Loucy (cell line): ENCODE results near the gene SLC5A1.

Source experiments
- EZH2phosphoT487 ChIP-seq: fragments of 200-600 bp; IDR thresholded peaks from 2 replicates; pipeline ENCODE4 v1.6.1; 2018; ENCODE audit warnings: antibody characterized with exemption, mild to moderate bottlenecking, moderate library complexity, borderline replicate concordance
- TF ChIP-seq, protein P1 (sequence below): fragments of 200-600 bp; sonication (generic); conservative IDR thresholded peaks from 2 replicates; pipeline ENCODE4 v1.5.1; 2014; ENCODE audit warnings: mild to moderate bottlenecking, antibody characterized with exemption, low read length

DNA sequence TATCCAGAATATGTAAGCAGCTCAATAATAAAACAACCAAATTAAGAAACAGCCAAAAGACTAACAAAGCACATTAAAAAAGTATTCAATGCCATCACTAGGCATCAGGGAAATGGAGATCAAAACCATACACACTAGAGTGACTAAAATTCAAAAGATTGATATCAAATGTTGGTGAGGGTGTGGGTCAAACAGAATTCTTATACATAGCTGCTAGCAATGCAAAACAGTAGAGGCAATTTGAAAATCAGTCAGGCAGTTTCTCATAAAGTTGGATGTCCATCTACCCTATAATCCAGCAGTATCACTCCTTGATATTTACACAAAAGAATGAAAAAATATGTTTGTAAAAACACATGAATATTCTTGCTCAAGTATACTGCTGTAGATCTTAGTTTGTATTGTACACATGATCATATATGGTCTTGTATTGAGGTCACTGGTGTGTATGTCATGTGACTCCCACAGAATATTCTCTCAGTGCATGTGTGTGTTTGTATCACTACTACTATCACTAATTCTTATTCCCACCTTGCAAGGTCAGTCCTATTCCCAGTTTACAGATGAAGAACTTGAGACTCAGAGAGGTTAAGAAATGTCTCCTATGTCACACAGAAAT is 54.9 kb downstream of the SLC5A1 start:
- TF ChIP-seq, protein P1, sequence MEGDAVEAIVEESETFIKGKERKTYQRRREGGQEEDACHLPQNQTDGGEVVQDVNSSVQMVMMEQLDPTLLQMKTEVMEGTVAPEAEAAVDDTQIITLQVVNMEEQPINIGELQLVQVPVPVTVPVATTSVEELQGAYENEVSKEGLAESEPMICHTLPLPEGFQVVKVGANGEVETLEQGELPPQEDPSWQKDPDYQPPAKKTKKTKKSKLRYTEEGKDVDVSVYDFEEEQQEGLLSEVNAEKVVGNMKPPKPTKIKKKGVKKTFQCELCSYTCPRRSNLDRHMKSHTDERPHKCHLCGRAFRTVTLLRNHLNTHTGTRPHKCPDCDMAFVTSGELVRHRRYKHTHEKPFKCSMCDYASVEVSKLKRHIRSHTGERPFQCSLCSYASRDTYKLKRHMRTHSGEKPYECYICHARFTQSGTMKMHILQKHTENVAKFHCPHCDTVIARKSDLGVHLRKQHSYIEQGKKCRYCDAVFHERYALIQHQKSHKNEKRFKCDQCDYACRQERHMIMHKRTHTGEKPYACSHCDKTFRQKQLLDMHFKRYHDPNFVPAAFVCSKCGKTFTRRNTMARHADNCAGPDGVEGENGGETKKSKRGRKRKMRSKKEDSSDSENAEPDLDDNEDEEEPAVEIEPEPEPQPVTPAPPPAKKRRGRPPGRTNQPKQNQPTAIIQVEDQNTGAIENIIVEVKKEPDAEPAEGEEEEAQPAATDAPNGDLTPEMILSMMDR, result no peak
- no peak for TF ChIP-seq EZH2phosphoT487
